ENCODE data around the gene SLC13A4. TPM values are rescaled to one million over a fixed set of nuclear protein-coding genes. Genes with fewer than 3 reads are reported as not detected.

The SLC13A4 gene
- total and polyA plus RNA-seq, 4 donors = 0.01 to 0.17 (median 0.10) TPM

DNA sequence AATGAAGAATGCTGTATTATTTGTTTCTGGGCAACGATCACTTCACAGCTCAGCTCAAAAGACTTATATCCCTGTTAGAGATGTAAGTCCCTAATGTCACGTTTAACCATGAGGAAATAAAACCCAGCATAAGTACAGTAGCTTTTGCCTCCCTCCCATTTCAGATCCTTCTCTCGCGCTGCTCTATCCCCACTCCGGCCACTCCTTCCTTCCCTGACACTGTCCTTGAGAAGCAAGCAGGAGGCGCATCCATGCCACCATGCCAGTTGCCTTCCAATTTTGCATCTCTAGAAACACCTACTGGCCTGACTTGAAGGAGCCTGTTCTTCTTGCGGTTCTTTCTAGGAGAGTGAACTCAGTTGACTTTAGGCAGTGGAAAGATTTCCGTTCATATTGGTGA, 19.4 kb upstream of the SLC13A4 start:
- no peaks in the 10 kb centered on the region for H3K36me3 ChIP-seq (ENCODE audit: control insufficient read depth in 4 of 4, insufficient read depth in 3 of 4, low read depth in 1 of 4, low read length in 3 of 4)
- DNase-seq (ENCODE audit: low spot score) = no peak
- H3K27ac ChIP-seq (ENCODE audit: low read depth in 1 of 2, low read length in 2 of 2) = peak overlapping the region; percentile 11 to 32
- no peaks in the 10 kb centered on the region for H3K9me3 ChIP-seq (ENCODE audit: control insufficient read depth in 4 of 4, low read length in 3 of 4)
- no peak overlapping the region for H3K9ac ChIP-seq (ENCODE audit: low read depth in 1 of 2, low read length in 2 of 2)
- no peaks in the 10 kb centered on the region for H3K4me1 ChIP-seq (ENCODE audit: control insufficient read depth in 4 of 4, insufficient read depth in 4 of 4, low read length in 3 of 4)
- TF ChIP-seq, protein P1, sequence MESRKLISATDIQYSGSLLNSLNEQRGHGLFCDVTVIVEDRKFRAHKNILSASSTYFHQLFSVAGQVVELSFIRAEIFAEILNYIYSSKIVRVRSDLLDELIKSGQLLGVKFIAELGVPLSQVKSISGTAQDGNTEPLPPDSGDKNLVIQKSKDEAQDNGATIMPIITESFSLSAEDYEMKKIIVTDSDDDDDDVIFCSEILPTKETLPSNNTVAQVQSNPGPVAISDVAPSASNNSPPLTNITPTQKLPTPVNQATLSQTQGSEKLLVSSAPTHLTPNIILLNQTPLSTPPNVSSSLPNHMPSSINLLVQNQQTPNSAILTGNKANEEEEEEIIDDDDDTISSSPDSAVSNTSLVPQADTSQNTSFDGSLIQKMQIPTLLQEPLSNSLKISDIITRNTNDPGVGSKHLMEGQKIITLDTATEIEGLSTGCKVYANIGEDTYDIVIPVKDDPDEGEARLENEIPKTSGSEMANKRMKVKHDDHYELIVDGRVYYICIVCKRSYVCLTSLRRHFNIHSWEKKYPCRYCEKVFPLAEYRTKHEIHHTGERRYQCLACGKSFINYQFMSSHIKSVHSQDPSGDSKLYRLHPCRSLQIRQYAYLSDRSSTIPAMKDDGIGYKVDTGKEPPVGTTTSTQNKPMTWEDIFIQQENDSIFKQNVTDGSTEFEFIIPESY (IDR thresholded peaks at IDR 0.05) = no peak
- no peak for TF ChIP-seq GABPA (IDR thresholded peaks at IDR 0.05 in 1 of 2, conservative IDR thresholded peaks at IDR 0.05 in 1 of 2)
- no peak for TF ChIP-seq YY1 (IDR thresholded peaks at IDR 0.05)
- no peak for TF ChIP-seq RXRA (IDR thresholded peaks at IDR 0.05)
- no peak for TF ChIP-seq SP1 (IDR thresholded peaks at IDR 0.05)
- no peak for TF ChIP-seq HNF4G (IDR thresholded peaks at IDR 0.05)
- TF ChIP-seq NR2F2 (IDR thresholded peaks at IDR 0.05) = no peak
- TF ChIP-seq, protein P2, sequence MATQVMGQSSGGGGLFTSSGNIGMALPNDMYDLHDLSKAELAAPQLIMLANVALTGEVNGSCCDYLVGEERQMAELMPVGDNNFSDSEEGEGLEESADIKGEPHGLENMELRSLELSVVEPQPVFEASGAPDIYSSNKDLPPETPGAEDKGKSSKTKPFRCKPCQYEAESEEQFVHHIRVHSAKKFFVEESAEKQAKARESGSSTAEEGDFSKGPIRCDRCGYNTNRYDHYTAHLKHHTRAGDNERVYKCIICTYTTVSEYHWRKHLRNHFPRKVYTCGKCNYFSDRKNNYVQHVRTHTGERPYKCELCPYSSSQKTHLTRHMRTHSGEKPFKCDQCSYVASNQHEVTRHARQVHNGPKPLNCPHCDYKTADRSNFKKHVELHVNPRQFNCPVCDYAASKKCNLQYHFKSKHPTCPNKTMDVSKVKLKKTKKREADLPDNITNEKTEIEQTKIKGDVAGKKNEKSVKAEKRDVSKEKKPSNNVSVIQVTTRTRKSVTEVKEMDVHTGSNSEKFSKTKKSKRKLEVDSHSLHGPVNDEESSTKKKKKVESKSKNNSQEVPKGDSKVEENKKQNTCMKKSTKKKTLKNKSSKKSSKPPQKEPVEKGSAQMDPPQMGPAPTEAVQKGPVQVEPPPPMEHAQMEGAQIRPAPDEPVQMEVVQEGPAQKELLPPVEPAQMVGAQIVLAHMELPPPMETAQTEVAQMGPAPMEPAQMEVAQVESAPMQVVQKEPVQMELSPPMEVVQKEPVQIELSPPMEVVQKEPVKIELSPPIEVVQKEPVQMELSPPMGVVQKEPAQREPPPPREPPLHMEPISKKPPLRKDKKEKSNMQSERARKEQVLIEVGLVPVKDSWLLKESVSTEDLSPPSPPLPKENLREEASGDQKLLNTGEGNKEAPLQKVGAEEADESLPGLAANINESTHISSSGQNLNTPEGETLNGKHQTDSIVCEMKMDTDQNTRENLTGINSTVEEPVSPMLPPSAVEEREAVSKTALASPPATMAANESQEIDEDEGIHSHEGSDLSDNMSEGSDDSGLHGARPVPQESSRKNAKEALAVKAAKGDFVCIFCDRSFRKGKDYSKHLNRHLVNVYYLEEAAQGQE (IDR thresholded peaks at IDR 0.05) = no peak
- H3K4me3 ChIP-seq (ENCODE audit: low read depth in 1 of 3, low read length in 3 of 3) = peak overlapping the region in 1 of 3 donors; percentile 36
- 78% methylated on average over 8 of the region's 8 CpGs for WGBS
- no peaks in the 10 kb centered on the region for H3K27me3 ChIP-seq (ENCODE audit: control insufficient read depth in 4 of 4, insufficient read depth in 4 of 4, low read length in 3 of 4)

DNA sequence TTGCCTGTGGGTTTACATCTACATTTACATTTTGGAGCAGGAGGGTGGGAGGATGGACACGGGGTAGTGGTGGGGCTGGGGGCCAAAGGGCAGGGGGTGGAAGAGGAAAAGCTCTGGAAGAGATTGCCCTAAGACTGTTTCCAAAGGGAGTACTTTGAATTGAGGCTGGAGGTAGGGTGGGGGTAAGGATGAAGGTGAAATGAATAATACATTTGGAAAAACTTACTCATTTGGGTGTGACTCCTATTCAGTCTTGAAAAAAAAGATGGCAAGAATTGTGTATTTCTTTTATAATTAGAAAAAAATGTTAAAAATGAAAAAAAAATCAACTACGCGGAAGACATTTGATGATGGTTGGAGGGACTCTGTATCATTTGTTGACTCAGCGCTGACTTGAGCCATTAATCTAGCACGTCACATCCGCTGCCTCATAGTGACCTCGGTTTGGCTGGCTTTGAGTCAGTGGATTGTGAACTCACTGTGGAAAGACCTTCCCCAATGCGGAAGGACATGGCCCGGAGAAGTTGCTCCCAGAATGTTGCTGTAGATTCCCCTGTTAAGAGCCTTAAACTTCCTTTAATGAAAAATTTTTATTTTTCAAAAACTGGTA, 17.8 kb upstream of the SLC13A4 start:
- Histone ChIP-seq H3K27ac (ENCODE audit: low read depth in 1 of 2, low read length in 2 of 2) (peak overlapping the region; percentile 50 to 70), H3K4me3 (ENCODE audit: low read depth in 1 of 3, low read length in 3 of 3) (no peak overlapping the region), H3K4me1 (ENCODE audit: control insufficient read depth in 4 of 4, insufficient read depth in 4 of 4, low read length in 3 of 4) (no peaks in the 10 kb centered on the region), H3K9me3 (ENCODE audit: control insufficient read depth in 4 of 4, low read length in 3 of 4) (no peaks in the 10 kb centered on the region), H3K27me3 (ENCODE audit: control insufficient read depth in 4 of 4, insufficient read depth in 4 of 4, low read length in 3 of 4) (no peaks in the 10 kb centered on the region), H3K36me3 (ENCODE audit: control insufficient read depth in 4 of 4, insufficient read depth in 3 of 4, low read depth in 1 of 4, low read length in 3 of 4) (no peaks in the 10 kb centered on the region), H3K9ac (ENCODE audit: low read depth in 1 of 2, low read length in 2 of 2) (no peak overlapping the region)
- 66% methylated on average over 9 of the region's 9 CpGs for WGBS
- peak; percentile 52 for TF ChIP-seq NR2F2 (IDR thresholded peaks at IDR 0.05)
- TF ChIP-seq SP1 (IDR thresholded peaks at IDR 0.05) = no peak
- TF ChIP-seq, protein P1 (IDR thresholded peaks at IDR 0.05) = no peak
- TF ChIP-seq FOXA1 (IDR thresholded peaks at IDR 0.05) = no peak
- no peak for TF ChIP-seq YY1 (IDR thresholded peaks at IDR 0.05)
- peak in 1 of 2 donors; percentile 36 for TF ChIP-seq RXRA (IDR thresholded peaks at IDR 0.05)
- TF ChIP-seq EGR1 (IDR thresholded peaks at IDR 0.05; ENCODE audit: low read depth in 2 of 2) = no peak
- TF ChIP-seq, protein P3, sequence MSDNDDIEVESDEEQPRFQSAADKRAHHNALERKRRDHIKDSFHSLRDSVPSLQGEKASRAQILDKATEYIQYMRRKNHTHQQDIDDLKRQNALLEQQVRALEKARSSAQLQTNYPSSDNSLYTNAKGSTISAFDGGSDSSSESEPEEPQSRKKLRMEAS (IDR thresholded peaks at IDR 0.05) = no peak
- TF ChIP-seq HNF4G (IDR thresholded peaks at IDR 0.05) = no peak
- peak in 1 of 2 donors; percentile 13 for TF ChIP-seq JUND (IDR thresholded peaks at IDR 0.05)
- no peak for TF ChIP-seq RAD21 (IDR thresholded peaks at IDR 0.05)
- TF ChIP-seq, protein P2 (IDR thresholded peaks at IDR 0.05) = no peak
- no peak for TF ChIP-seq FOXA2 (IDR thresholded peaks at IDR 0.05)
- peak; percentile 48 to 67 for TF ChIP-seq GABPA (IDR thresholded peaks at IDR 0.05 in 1 of 2, conservative IDR thresholded peaks at IDR 0.05 in 1 of 2)
- TF ChIP-seq HNF4A (conservative IDR thresholded peaks at IDR 0.05) = no peak
- no peak for TF ChIP-seq TAF1 (conservative IDR thresholded peaks at IDR 0.05)
- TF ChIP-seq, protein P4, sequence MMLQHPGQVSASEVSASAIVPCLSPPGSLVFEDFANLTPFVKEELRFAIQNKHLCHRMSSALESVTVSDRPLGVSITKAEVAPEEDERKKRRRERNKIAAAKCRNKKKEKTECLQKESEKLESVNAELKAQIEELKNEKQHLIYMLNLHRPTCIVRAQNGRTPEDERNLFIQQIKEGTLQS (IDR thresholded peaks at IDR 0.05) = no peak
- TF ChIP-seq, protein P5, sequence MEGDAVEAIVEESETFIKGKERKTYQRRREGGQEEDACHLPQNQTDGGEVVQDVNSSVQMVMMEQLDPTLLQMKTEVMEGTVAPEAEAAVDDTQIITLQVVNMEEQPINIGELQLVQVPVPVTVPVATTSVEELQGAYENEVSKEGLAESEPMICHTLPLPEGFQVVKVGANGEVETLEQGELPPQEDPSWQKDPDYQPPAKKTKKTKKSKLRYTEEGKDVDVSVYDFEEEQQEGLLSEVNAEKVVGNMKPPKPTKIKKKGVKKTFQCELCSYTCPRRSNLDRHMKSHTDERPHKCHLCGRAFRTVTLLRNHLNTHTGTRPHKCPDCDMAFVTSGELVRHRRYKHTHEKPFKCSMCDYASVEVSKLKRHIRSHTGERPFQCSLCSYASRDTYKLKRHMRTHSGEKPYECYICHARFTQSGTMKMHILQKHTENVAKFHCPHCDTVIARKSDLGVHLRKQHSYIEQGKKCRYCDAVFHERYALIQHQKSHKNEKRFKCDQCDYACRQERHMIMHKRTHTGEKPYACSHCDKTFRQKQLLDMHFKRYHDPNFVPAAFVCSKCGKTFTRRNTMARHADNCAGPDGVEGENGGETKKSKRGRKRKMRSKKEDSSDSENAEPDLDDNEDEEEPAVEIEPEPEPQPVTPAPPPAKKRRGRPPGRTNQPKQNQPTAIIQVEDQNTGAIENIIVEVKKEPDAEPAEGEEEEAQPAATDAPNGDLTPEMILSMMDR (IDR thresholded peaks at IDR 0.05; ENCODE audit: low read depth, low read length, missing input control) = no peak
- DNase-seq (ENCODE audit: low spot score) = no peak

Data from liver (tissue), 9 donors.